NCI-H146 treated with DMSO at 0.1 percent for 48 hours (cell line): ENCODE data around the gene CLK4.
"Not testable (repeated sequence)": the region's sequence is repeated elsewhere in the genome, so short reads cannot be mapped to it uniquely, and the experiment has no call there.

ENCODE experiments used
- DNase-seq: peaks from one replicate; lab custom pipeline; 2025; ENCODE audit not compliant: unreplicated experiment; lab: John Stamatoyannopoulos, UW

Gene CLK4

DNA sequence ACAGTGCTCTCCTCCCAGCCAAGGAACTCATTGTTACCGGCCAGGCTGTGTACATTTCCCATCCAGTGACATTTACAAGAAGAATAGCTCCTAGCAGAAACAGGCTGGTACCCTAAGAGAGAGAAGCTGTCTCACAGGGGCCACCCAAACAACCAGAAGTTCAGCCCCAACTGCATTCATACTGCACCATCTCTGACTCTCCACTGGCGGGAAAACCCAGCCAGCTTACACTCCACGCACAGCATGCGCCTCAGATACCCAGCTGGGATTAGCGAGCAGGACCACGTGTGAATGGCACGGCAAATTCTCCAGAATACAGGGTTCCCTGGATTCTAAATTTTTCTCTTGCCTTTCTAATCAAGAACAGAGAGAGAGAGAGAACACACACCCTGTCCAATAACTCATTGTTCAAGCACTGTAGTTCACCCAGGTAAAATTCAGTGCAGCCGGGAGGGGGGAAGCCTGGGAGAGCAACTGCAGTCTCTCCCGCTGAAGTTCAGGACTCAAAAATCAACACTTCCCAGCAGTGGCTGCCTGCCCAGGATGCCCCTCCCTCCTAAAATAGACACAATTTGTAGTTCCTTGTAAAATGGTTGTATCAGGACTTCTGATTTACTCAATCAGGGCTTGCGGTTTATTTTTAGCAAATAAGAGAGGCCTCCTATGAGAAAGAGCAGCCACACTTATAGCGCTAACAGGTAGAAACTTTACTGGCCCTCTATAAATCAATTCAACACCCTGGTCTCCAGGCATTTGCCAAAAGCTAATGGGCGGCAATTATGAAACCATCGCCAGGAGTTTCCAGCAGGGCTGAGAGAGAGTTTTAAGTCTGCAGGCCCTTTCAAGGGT is 38.9 kb downstream of the CLK4 start:
- DNase-seq, result no peak

DNA sequence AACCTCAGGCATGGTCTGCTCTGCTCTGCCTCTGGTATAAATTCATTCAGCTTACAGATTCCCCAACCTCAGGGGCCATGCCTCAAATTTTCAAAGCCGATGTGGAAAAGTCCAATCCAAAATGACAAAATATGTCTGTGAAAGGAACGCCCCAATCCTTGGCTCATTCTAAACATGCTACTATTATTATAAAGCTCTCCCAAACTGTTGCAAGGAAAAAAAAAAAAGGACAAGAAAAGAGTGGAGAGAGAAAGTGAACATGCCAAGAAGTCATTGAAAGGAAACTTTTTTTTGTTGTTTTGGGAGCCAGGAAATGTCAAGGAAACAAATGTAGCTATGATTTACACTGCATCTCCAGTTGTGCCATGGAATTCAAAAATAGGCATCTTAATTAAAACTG is 40.5 kb downstream of the CLK4 start:
- no peak for DNase-seq

DNA sequence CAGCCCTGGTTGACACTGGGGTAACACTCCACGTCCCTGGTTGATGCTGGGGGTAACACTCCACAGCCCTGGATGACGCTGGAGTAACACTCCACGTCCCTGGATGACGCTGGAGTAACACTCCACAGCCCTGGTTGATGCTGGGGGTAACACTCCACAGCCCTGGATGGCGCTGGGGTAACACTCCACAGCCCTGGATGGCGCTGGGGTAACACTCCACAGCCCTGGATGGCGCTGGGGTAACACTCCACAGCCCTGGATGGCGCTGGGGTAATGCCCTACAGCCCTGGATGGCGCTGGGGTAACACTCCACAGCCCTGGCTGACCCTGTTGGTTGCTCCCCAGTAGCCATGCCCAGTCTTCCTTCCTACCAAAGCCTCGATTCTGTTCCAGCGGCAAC is 41.4 kb downstream of the CLK4 start:
- DNase-seq, result not testable (repeated sequence)

DNA sequence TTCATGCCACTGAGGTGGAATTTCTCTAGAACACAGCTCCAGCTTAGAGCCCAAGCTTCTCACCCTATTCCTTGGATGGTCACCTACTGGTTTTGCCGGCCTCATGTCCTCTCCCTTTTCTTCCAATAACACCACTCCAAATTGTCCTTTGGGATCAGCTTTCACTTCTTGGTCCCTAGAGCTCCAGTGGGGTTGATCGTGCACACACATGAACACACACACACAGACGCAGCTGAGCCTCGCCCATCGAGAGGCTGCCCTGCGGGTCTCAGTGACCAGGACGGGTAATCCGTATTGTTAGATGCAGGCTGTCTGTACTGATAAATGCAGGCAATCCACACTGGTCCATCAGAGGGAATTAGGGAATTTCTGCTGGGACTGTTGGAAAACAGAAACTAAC is 43.6 kb downstream of the CLK4 start:
- DNase-seq, result no peak

DNA sequence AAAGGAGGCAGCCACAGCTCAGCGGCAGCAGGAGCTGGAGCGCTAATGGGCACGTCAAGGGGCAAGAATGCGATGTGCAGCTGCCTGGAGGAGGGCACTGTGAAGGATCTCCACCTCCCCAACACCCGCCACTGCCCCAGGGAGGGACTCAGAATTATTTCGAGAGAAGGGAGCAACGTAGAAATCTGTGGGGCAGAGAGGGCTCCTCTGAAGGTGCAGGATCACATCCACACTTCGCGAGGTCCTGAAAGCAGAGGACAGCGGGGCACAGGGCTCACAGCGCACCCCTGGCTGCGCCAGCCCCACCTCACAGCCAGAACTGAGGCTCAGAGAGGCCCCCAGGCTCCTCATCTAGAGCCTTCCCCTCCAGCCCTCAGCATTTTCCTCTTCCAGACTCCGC is 44.6 kb downstream of the CLK4 start:
- no peak for DNase-seq

DNA sequence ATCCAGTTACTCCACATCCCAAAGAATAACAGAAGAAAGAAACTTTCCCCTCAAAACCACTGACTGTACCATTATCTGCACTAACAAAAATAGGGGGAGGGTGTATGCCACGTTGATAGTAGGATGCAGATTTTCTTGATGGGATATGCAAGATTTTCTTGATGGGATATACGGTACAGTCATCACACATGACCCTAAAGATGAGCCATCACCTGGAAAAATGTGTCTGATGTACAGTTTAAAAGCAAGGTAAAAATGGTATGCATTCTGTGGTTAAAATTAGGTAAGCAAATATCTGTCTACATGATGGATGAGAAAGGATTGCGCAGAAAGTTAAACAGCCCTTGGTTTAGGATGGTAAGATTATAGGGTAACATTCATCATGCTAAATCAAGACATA is 45.2 kb downstream of the CLK4 start:
- DNase-seq, result no peak

DNA sequence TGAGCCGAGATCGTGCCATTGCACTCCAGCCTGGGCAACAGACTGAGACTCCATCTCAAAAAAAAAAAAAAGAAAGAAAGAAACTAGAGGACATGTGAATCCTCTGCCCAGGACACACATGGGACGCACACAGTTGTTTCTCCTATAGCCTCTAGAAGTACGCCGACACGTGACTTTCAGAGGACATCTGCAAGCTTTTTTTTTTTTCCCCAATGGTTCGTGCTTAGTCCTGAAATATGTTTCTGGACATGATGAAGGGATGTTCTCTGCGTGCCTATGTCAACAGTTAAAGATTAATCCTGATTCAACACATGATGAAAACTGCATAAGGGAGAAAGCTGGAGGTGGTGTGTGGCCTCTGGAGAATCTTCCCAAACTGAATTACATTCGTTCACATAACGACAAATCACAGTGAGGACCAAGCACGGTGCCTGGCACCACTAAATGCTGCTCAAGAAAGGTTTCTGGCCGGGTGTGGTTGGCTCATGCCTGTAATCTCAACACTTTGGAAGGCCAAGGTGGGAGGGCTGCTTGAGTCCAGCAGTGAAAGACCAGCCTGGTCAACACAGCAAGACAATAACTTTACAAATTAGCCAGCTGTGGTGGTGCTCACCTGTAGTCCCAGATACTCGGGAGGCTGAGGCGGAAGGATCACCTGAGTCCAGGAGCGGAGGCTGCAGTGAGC is 46.4 kb downstream of the CLK4 start:
- no peak for DNase-seq

DNA sequence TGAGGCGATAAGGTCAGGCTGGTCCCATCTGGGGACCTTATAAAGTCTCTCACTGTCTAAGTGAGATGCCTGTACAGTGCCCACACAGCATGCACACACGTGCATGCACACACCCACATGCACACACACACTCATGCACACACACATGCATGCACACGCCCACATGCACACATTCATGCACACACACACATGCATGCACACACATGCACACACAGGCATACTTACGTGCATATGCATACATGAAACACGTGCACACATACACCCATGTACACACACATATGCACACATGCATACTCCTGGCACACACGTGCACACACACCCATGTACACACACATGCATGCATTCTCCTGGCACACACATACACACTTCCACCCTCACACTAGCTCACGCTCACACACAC is 48.9 kb downstream of the CLK4 start:
- no peak for DNase-seq

DNA sequence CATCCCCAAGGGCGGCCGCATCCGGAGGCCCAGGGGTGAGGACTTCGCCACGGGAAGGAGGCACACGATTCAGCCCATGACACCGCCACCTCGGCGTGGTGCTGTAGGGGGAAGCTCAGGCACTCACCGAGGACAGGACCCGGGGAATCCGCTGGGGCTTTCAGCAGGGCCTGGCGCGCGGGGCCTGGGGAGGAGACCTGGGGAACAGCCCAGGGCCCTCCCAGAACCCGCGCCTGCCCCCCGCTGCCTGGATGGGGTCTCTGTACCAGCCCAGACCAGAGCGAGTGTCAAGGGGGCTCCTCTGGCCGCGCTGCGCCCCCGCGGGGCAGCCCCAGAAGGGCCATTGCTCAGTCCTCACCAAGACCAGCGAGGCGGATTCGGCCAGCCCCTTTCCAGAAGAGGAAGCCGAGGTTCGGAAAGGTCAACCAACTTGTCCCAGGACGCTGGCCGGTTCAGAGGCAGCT is 49.4 kb downstream of the CLK4 start:
- no peak for DNase-seq

DNA sequence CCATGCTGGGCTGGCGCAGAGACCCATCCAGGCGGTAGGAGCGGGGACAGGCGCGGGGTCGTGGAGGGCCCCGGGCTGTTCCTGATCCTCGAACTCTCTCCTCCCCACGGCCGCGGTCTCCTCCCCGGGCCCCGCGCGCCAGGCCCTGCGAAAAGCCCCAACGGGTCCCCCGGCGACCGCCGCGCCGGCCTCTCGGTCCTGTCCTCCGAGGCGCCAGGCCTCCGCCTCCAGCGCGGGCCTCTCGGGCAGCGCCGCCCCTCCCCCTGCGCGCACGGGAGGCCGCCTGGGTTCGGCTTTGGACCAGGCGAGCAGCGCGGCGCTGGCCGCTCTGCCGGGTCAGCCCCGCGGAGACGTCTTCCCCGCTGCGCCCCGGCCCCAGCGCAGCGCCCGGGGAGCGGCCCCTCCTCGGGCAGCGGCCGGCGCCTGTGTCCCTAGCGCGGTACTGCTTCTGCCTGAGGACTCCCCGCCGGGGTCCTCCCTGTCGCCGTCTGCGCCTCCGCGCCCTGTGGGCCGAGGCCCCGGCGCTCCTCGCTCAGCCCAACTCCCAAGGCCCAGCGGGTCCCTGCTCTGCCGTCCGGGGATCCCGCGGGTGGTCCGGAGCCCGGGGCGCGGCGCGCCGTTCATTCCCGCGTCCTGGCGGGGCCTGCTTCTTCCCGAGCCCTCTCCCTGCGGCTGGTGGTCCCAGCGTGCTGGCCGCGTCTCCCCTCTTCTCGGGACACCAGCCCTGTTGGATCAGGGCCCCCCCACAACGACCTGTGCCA is 50.1 kb downstream of the CLK4 start:
- DNase-seq, result no peak

DNA sequence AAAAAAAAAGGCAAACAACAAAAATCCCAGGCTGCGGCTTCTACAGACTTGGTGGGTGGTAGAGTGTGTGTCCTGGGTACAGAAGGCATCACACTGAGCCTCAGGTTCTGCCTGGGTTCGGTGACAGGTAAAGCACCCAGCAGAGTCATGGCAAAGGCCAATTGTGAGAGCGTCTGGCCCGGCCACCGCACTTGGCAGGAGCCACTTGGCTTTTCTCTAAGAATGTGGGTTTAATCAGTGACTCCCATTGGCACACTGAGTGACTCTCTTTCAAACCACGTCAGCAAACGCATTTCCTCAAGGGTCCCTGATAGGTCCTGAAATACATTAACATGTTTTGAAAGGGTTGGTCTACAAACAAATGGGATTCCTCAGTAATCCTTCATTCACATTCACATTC is 53.6 kb downstream of the CLK4 start:
- DNase-seq, result no peak

DNA sequence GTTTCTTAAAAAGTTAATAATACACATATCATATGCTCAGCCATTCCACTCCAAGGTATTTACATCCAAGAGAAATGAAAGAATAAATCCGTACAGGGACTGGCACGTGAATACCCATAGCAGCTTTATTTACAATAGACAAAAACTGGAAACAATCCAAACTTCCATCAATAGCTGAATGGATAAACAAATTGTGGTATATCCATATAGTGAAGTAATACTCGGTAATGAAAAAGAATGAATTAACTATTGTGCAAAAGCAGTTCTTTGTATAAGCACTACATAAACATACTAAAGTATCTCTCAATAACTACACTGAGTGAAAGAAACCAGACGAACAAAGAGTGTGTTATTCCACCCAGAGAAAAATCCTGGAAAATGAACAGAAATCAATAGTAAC is 54.2 kb downstream of the CLK4 start:
- DNase-seq, result no peak

DNA sequence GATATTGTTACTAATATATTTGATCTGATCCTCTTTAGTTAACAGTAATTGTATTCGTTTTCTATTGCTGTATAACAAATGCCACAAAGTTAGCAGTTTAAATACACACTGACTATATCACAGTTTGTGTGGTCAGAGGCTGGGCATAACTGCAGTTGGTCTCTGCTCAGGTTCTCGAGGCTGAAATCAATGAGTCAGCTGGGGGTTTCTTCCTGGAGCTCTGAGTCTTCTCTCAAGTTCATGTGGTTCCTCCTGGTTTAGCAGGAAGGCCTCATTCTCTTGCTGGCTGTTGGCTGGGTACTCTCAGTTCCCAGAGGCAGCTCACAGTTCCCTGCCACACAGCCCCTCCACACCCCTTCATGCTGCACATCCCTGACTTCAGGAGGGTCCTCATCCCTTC is 57.4 kb downstream of the CLK4 start:
- DNase-seq, result no peak

DNA sequence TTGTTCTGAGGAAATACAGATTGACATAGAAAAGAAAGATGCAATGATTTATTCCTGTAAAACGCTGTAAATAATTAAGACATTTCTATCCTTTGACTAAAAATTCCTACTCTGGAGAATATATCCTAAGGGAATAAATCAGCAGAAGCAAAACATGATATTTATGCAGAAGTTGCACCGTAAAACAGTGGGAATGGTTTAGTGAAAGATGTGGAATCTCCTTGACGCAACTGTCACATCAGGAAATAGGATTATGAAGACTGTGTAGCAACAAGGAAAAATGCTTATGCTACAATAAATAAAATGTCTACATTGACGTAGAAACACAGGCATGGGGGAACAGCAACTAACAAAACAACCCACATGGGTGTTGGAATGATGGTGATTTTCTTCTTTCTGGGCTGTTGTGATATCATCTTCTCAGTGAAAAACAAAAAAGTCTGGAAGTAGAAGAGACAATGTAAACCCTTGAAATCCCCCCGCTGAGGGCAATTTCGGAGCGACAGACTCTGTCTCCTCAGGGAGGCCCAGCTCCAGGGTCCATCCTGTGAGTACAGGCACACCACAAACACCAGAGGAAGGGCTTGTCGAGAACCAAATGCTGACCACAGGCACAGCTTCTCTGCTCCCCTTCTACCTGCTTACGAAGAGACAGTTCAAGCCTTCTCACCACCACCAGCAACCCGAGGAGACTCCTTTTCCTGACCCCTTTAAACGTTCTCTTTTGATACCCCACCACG is 61.9 kb downstream of the CLK4 start:
- no peak for DNase-seq

DNA sequence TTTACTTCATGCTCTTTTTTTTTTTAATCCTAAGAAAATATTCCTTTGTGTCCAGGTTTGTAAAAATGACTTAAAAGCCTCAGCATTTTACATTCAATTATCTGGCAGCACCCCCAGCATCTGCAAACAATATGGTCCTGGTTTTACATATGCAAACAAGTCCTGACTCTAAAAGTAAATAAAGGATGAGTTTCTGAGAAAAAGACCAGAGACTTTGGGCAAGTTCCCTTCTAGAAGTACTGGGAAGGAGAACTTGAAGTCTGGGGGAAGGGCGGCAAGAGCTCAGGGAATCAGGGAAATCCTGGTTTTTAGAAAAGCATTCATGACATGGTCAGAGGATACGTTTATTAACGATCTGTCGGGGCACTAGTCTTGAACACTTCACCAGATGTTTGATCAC is 62.5 kb downstream of the CLK4 start:
- no peak for DNase-seq

DNA sequence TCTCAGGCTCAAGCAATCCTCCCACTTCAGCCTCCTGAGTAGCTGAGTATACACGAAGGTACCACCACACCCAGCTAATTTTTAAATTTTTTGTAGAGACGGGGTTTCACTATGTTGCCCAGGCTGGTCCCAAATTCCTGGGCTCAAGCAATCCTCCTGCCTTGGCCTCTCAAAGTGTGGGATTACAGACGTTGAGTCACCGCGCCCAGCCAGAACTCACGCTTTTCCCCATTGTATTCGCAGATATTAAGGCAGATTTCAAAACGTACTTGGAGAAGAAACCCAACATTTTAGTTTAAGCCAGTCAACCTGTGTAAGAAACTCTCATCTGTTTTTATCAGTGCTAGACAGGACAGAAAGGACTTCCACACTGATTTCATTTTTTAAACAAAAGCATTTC is 63.2 kb downstream of the CLK4 start:
- no peak for DNase-seq

DNA sequence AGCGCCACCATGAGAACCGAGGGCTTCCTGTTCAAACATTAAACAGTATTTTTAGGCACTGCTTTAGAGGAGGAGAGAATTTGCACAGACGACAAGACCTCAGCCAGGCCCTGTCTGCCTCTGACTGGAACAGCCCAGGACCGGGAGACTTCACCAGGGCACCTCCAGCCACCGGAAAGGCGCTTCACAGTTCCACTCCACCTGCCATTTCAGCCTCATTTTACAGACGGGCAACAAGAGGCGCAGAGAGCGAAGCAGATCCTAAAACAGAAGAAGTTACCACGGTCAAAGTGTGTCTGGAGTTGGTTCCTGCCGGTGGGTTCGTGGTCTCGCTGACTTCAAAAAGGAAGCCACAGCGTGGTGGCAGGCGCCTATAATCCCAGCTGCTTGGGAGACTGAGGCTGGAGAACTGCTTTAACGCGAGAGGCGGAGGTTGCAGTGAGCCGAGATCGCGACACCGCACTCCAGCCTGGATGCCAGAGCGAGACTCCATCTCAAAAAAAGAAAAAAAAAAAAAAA is 65.0 kb downstream of the CLK4 start:
- DNase-seq, result no peak

DNA sequence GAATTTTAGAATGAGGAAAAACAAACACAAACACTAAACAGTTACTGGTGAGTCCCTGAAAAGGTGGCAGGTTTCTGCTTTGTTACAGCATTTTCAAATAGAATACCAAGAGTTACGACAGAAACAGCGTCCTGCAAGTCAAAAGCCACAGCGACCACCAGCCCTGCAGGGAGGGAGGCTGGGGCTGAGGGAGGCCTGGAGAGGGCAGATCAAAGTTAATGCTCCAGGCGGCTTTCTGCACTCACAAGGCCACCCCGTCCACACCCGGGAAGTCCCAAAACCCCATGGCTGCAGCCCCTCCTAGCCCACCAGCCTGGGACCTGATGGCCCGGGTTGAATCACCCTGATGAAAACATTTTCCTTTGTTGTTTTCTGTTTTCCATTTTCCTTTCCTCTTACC is 65.9 kb downstream of the CLK4 start:
- DNase-seq, result no peak

DNA sequence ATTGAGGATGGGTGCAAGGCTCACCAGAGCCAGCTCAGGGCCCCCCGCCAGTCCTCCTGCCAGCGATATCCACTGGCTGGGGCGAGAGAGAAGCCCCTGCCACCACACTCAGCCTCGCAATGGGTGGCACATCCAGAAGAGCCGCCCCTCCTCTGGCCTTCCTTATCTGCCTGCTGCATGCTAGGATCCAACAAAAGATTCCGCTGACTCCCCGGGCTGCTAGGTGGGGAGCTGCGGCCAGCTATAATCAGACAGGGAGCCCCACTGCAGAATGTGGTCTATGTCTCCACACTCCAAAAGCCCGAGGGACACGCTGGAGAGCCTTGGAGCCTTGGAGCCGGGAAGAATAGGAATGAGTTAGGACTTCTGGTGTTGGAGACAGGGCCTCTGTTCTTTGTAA is 69.4 kb downstream of the CLK4 start:
- DNase-seq, result no peak

DNA sequence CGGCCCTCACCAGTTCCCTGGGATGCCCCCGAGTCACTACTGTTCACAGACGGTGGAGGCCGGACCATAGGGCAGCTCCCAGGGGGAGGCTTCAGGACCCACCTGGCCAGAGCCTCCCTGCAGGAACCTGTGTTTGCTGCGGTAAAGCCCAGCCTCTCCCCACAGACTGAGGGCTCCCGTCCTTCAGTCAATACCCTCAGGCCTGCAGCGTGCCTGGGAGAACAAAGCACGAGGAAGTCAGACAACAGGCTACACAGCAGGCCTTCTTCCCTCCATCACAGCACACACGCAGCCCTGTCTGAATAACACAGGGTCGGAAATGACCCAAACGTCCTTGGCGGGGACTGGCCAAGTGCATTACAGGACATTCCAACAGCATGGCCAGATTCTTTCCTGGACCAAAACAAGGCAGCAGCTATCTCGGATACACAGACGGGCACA is 71.1 kb downstream of the CLK4 start:
- peak; percentile 66 for DNase-seq

DNA sequence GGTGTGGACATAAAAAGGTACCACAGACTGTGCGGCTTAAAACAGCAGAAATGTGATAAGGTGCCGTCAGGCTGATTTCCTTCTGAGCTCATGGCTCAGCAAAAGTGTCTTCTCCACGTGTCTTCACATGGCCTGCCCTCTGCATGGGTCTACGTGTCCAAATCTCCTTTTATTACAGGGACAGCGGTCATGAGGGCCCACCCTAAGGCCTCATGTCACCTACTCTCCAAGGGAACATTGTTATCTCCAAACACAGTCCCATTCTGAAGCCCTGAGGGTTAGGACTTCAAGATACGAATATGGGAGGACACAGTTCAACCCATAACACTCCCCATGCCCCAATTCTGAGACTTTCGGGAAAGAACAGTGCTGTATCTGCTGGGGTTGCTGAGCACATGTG is 71.8 kb downstream of the CLK4 start:
- no peak for DNase-seq
